Stromal cell of bone marrow (primary cell): ENCODE data around the gene KPNA1.
A peak's percentile ranks its signal among the peaks of the same experiment; 100 is the strongest.
"Not testable (repeated sequence)": the region's sequence is repeated elsewhere in the genome, so short reads cannot be mapped to it uniquely, and the experiment has no call there.

Source experiments
- DNase-seq: peaks from one replicate; pipeline ENCODE4 v3.0.0-alpha.2; 2012; ENCODE audit warnings: low read depth

The KPNA1 gene

GRCh38 chr3:122475316-122475715 is 39.4 kb downstream of the KPNA1 start:
- no peak for DNase-seq

DNA sequence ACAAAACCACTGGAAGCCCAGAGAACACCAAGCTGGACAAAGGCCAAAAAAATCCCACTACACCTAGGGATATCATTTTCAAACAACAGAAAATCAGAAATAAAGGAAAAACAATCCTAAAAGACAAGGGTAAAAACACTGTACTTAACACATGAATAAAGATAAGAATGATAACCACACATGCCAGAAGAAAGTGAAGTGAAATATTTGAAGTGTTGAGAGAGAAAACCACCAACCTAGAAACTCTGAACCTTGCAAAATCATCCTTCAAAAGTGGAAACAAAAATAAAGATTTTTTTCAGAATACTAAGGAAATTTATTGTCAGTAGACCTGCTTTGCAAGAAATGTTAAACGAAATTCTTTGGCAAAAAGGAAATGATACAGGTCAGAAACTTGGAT is 45.1 kb downstream of the KPNA1 start:
- DNase-seq = no peak

DNA sequence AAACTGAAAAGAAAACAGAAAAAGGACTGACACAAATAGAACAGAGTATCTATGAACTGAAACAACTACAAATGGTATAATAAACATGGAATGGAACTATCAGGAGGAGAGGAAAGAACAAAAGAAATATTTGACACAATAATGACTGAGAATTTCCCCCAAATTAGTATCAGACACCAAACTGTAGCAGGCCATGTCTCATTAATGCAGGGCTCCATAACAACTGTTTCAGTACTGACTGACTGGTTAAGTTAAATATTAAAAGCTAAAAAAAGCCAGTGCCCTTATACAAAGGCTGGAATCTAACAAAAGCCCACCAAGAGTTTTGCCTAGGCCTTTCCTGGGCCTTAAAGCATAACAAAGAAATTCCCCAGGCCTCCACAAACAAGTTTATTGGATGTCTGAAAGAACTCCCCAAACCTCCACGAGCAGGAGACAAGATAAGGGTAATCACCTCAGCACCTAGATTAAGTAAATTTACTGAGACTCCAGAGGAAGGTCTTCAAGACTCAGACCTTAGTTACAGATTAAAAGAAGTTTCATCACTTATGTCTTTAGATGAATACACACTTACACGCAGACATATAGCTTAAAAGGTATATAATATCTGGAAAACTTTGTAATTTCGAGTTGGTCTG is 45.7 kb downstream of the KPNA1 start:
- DNase-seq = no peak

DNA sequence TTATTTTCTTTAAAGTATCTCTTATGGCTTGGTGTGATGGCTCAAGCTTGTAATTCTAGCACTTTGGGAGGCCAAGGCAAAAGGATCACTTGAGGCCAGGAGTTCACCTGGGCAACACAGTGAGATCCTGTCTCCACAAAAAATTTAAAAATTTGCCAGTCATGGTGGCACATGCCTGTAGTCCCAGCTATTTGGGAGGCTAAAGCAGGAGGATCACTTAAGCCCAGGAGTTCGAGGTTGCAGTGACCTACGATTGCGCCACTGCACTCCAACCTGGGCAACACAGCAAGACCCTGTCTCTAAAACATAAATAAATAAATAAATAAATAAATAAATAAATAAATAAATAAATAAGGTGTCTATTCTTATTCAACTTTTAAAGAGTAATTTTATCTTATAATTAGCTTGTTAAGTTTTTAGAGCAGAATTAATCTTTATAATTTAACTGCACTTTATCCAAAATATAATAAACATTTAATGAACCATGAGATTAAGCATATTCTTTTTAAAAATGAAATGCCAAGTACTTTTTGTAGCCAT is 48.0 kb downstream of the KPNA1 start:
- no peak for DNase-seq

DNA sequence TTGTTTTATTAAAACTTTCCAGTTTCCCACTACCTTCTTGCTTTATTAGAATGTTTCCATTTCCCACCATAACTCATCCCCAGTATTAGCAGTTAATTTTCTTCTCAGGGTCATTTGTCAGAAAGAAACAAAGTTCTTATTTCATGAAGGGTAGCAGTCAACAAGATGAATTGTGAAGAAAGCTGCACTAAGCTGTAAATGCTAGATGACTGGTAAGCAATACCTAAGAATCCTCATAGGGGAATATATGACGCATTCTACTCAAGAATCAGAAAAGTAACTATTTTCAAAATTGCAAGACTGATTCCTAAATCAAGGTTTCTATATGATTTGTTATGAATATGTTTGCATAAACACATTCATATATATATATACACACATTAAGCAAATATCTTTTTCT is 50.1 kb downstream of the KPNA1 start:
- DNase-seq = no peak

- no peak for DNase-seq
These were observed 52.3 kb downstream of the KPNA1 start for GRCh38 chr3:122462406-122462805.

GRCh38 chr3:122461806-122462205 is 52.9 kb downstream of the KPNA1 start:
- DNase-seq = no peak

- peak; percentile 45 for DNase-seq
These were observed 55.7 kb downstream of the KPNA1 start for GRCh38 chr3:122458992-122459391.

- DNase-seq = no peak
These were observed 57.0 kb downstream of the KPNA1 start for GRCh38 chr3:122457706-122458105.

DNA sequence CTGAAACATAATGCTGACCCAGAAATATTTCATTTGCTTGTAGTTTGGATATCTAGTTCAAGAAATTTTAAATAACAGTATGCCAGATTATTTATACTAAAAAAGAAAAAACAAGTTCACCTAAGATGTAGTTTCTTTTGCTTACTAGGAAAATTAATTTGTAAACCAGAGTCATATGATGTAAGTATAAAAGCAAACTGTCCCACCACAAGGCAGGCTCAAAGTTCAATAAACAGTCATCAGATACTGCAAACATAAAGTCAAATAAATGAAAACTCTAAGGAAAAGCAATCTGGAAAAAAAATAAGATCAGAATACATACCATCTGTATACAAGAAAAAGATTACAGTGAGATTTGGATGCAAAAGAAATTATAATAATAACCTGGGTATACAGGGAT is 58.7 kb downstream of the KPNA1 start:
- DNase-seq = no peak

GRCh38 chr3:122451371-122451770 is 63.4 kb downstream of the KPNA1 start:
- DNase-seq = no peak

DNA sequence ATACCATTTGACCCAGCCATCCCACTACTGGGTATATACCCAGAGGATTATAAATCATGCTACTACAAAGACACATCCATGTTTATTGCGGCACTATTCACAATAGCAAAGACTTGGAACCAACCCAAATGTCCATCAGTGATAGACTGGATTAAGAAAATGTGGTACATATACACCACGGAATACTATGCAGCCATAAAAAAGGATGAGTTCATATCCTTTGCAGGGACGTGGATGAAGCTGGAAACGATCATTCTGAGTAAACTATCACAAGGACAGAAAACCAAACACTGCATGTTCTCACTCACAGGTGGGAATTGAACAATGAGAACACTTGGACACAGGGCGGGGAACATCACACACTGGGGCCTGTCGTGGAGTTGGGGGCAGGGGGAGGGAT is 66.5 kb downstream of the KPNA1 start:
- not testable (repeated sequence) for DNase-seq

DNA sequence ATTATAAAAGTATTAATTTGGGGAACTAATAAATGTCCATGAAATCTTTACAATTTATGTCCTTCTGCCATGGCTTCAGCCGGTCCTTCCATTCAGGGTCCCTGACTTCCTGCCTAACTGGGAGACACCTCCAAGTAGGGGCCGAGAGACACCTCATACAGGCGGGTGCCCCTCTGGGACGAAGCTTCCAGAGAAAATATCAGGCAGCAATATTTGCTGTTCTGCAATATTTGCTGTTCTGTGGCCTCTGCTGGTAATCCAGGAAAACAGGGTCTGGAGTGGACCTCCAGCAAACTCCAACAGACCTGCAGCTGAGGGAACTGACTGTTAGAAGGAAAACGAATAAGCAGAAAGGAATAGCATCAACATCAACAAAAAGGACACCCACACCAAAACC is 70.2 kb downstream of the KPNA1 start:
- DNase-seq = not testable (repeated sequence)

DNA sequence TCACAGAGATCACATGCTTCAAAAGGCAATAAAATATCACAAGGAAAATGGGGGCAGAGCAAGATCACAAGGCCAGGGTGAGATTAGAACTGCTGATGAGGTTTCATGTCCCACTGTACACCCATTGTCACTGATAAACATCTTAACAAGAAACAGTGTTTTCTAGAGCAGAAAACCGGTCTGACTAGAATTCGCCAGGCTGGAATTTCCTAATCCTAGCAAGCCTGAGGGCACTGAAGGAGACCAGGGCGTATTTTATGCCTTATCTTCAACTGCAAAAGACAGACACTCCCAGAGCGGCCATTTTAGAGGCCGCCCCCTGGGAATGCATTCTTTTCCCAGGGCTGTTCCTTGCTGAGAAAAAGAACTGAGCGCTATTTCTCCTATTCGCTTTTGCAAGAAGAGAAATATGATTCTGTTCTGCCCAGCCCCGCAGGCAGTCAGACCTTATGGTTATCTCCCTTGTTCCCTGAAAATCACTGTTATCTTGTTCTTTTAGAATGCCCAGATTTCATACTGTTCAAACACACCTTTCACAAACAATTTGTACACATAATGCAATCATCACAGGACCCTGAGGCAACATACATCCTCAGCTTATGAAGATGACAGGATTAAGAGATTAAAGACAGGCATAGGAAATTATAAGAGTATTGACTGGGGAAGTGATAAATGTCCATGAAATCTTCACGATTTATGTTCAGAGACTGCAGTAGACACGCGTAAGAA is 70.8 kb downstream of the KPNA1 start:
- DNase-seq = not testable (repeated sequence)

DNA sequence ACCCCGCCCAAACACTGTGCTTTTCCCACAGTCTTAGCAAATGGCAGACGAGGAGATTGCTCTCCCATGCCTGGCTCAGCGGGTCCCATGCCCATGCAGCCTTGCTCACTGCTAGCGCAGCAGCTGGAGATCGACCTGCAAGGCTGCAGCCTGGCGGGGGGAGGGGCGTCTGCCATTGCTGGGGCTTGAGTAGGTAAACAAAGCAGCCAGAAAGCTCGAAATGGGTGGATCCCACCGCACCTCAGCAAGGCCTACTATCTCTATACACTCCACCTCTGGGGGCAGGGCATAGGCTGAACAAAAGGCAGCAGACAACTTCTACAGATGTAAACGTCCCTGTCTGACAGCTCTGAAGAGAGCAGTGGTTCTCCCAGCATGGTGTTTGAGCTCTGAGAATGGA is 71.6 kb downstream of the KPNA1 start:
- DNase-seq = no peak

DNA sequence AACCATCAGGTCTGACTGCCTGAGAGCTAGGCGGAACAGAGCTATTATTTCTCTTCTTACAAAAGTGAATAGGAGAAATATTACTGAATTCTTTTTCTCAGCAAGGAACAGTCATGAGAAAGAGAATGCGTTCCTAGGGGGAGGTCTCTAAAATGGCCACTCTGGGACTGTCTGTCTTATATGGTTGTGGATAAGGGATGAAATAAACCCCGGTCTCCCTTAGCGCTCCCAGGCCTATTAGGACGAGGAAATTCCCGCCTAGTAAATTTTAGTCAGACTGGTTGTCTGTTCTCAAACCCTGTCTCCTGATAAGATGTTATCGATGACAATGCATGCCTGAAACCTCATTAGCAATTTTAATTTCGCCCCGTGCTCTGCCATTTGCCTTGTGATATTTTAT is 78.8 kb downstream of the KPNA1 start:
- DNase-seq = no peak

- no peak for DNase-seq
These were observed 84.4 kb downstream of the KPNA1 start for GRCh38 chr3:122430371-122430770.

- DNase-seq = no peak
These were observed 86.8 kb downstream of the KPNA1 start for GRCh38 chr3:122427857-122428471.

DNA sequence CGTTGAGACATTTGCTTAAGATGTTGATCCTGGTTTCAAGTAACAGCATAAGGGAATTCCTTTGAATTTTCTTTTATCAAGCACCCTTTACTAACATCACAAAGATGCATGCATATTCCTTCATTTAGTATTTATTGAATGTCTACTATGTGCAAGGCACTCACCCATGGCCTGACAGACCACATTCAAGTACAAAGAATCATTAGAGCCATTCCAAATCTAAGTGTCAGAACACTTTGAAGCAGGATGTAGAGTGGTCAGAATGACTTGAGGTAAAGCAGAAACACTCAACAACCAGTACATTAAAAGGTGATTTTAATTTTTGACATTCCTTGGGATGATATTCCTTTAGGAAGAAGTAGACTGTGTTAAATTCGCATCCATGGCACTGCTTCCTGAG is 92.9 kb downstream of the KPNA1 start:
- no peak for DNase-seq

GRCh38 chr3:122421101-122421500 is 93.6 kb downstream of the KPNA1 start:
- DNase-seq = no peak

DNA sequence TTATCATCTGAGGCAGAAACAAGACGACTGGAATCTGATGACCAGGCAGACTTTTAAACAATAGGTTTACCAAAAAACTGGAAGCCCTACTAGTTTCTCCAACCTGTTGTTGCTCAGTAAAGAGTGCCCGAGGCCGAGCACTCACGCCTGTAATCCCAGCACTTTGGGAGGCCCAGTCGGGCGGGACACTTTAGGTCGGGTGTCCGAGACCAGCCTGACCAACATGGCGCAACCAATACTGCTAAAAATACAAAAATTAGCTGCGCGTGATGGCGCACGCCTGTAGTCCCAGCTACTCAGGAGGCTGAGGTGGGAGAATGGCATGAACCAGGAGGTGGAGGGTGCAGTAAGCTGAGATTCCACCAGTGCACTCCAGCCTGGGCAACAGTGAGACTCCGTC is 97.8 kb downstream of the KPNA1 start:
- no peak for DNase-seq

DNA sequence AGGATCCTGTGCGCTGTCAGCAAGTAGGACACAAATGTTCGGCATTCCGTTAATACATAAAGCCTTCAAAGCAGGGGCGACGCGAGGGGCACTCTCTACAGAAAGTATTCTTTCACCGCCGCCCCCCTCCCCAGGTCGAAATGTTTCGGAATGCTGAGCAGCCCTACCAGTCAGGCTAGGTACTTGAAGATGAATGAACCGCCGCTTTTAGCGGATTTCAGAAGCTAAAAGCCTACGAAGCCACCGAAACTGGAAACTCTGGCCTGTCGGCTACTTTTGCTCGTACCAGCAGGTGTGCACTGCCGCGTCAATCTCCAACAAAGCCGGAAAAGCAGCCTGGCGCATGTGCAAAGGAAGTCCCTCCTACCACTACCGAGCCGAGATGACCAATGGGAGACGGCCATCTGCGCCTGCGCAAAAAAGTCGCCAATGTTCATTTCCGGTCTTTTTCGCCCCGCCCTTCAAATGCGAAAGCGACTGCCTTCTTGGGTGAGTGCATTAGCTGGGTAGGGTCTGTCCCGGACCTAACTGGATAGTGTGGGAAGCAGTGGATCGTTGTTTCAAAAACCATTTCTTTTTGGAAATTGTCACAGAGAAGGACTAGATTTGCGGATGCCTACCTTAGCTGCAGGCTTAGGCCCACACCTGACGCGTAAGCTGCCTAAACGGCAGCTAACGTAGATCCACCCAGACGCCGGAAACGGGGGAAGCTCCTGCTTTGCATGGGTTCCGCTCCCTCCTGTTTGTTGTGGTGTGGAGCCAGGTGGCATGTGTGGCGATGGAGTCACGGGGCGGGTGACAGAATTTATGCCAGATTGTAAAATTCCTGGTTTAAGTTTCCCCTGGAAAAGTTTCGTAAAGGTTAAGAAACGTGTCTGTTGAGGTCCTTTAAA is 98.7 kb downstream of the KPNA1 start, which contains the start of gene WDR5B:
TSS of gene WDR5B (minus strand) at position 301 of the 893 bp plus-strand sequence. CDS start 534 bp downstream, outside the sequence.
- peak; percentile 96 for DNase-seq
